Fibroblast of lung (primary cell): ENCODE data around the gene STEEP1. TPM values are rescaled to one million over a fixed set of nuclear protein-coding genes. Genes with fewer than 3 reads are reported as not detected.

Source experiments
- DNase-seq, 2 donors: peaks; one replicate each; pipeline versions ENCODE4 v3.0.0 to v3.0.0-alpha.2; 2010; ENCODE audit warnings: low read depth in 2 of 2
- H2AFZ ChIP-seq: 2 replicates; pipeline ENCODE4 v1.5.1; 2012; ENCODE audit warnings: low read length, control low read depth, inconsistent platforms
- H3K27ac ChIP-seq: 2 replicates; pipeline ENCODE4 v1.5.1; 2011; ENCODE audit warnings: low read length, control low read depth; ENCODE audit not compliant: insufficient read depth
- H3K27me3 ChIP-seq: 2 replicates; pipeline ENCODE4 v1.5.1; 2011; ENCODE audit warnings: mild to moderate bottlenecking, low read length; ENCODE audit not compliant: control insufficient read depth, insufficient read depth
- H3K36me3 ChIP-seq: 2 replicates; pipeline ENCODE4 v1.5.1; 2011; ENCODE audit warnings: low read length; ENCODE audit not compliant: control insufficient read depth, insufficient read depth
- H3K4me1 ChIP-seq: 2 replicates; pipeline ENCODE4 v1.5.1; 2011; ENCODE audit warnings: low read length; ENCODE audit not compliant: control insufficient read depth, insufficient read depth; ENCODE audit errors: extremely low read depth
- H3K4me2 ChIP-seq: 2 replicates; pipeline ENCODE4 v1.5.1; 2011; ENCODE audit warnings: low read length, control low read depth; ENCODE audit not compliant: insufficient read depth; ENCODE audit errors: extremely low read depth
- H3K4me3 ChIP-seq, 4 experiments: fragments of 200-600 bp in 1 of 4; sonication (generic) in 1 of 4; replicated peaks in 1 of 4; 2 replicates each; pipeline ENCODE4 v1.5.1; 2011 to 2016; ENCODE audit warnings: low read length in 4 of 4, low read depth in 3 of 4, mild to moderate bottlenecking in 3 of 4, control low read depth in 2 of 4, inconsistent platforms in 1 of 4, mixed read lengths in 1 of 4; ENCODE audit not compliant: insufficient read depth in 1 of 4; ENCODE audit errors: control extremely low read depth in 1 of 4
- H3K79me2 ChIP-seq: 2 replicates; pipeline ENCODE4 v1.5.1; 2012; ENCODE audit warnings: mild to moderate bottlenecking, low read length, inconsistent platforms; ENCODE audit not compliant: control insufficient read depth, insufficient read depth
- H3K9ac ChIP-seq: 2 replicates; pipeline ENCODE4 v1.5.1; 2011; ENCODE audit warnings: mild to moderate bottlenecking, low read length, control low read depth; ENCODE audit not compliant: insufficient read depth
- H3K9me3 ChIP-seq: 2 replicates; pipeline ENCODE4 v1.5.1; 2012; ENCODE audit warnings: low read depth, low read length; ENCODE audit not compliant: control insufficient read depth, insufficient read depth
- H4K20me1 ChIP-seq: 2 replicates; pipeline ENCODE4 v1.5.1; 2011; ENCODE audit warnings: low read length; ENCODE audit not compliant: control insufficient read depth, insufficient read depth; ENCODE audit errors: extremely low read depth
- EZH2 ChIP-seq: IDR thresholded peaks from 2 replicates; pipeline ENCODE4 v1.5.1; 2012; ENCODE audit warnings: low read length, control low read depth, mild to moderate bottlenecking; ENCODE audit errors: missing control alignments
- polyA plus RNA-seq, 2 donors: library from polyadenylated mRNA; depleted of rRNA in 1 of 2; stranded (reverse) in 1 of 2; unstranded in 1 of 2; fragments of >200 nt; gene quantifications; 2 replicates each; pipeline ENCODE4 v1.2.1, GENCODE V29; 2011 to 2012; ENCODE audit warnings: missing spikeins in 1 of 2
- total RNA-seq: library from RNA; depleted of rRNA; stranded (reverse); fragments of >200 nt; gene quantifications from 2 replicates; pipeline ENCODE4 v1.2.1, GENCODE V29; 2014
- TF ChIP-seq, protein P1 (sequence below), 2 donors: IDR thresholded peaks in 1 of 2; conservative IDR thresholded peaks in 1 of 2; 1 replicate in 1 of 2; 2 replicates in 1 of 2; pipeline ENCODE4 v1.5.1; 2011 to 2012; ENCODE audit warnings: low read length in 2 of 2, control low read depth in 1 of 2, inconsistent platforms in 1 of 2, low read depth in 1 of 2, mild to moderate bottlenecking in 1 of 2

The STEEP1 gene
- total and polyA plus RNA-seq, 2 donors (not counting 1 experiment from before 2014, with no cell fraction given) = 20.3 to 40.8 TPM

DNA sequence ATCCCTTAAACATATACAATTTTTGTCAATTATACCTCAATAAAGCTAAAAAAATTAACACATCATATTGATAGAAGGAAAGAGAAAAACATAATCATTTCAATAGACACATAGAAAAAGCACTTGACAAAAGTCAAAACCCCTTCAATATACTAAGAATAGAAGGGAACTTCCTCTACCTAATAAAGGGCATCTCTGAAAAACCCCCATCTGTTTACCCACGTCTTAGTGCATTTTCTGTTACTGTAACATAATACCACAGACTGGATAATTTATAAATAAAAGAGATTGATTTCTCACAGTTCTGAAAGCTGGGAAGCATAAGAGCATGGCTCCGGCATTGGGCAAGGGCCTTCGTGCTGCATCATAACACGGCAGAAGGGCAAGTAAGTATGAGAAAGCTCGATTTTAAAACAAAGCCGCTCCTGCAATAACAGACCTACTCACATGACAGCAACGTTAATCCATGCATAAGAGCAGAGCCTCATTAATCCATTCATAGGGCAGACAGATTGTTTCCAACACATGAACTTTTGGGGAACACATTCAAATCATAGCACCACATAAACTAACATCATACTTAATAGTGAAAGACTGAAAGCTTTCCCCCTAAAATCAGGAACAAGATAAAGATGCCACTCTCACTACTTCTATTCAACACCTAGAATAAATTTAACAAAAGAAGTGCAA, 15.7 kb downstream of the STEEP1 start:
- Histone ChIP-seq H3K4me3 (no peak overlapping the region), H3K9ac (no peak overlapping the region), H3K36me3 (no peaks in the 10 kb centered on the region), H3K27ac (no peak overlapping the region), H3K4me2 (no peak overlapping the region), H3K27me3 (no peaks in the 10 kb centered on the region), H2AFZ (no peak overlapping the region), H3K9me3 (no peaks in the 10 kb centered on the region), H3K79me2 (no peaks in the 10 kb centered on the region), H3K4me1 (no peaks in the 10 kb centered on the region), H4K20me1 (no peaks in the 10 kb centered on the region)
- TF ChIP-seq, protein P1, sequence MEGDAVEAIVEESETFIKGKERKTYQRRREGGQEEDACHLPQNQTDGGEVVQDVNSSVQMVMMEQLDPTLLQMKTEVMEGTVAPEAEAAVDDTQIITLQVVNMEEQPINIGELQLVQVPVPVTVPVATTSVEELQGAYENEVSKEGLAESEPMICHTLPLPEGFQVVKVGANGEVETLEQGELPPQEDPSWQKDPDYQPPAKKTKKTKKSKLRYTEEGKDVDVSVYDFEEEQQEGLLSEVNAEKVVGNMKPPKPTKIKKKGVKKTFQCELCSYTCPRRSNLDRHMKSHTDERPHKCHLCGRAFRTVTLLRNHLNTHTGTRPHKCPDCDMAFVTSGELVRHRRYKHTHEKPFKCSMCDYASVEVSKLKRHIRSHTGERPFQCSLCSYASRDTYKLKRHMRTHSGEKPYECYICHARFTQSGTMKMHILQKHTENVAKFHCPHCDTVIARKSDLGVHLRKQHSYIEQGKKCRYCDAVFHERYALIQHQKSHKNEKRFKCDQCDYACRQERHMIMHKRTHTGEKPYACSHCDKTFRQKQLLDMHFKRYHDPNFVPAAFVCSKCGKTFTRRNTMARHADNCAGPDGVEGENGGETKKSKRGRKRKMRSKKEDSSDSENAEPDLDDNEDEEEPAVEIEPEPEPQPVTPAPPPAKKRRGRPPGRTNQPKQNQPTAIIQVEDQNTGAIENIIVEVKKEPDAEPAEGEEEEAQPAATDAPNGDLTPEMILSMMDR (conservative IDR thresholded peaks at IDR 0.05 in 1 of 2, IDR thresholded peaks at IDR 0.05 in 1 of 2; ENCODE audit: low read depth in 1 of 2, low read length in 2 of 2) = no peak
- TF ChIP-seq EZH2 = no peak
- DNase-seq = no peak

DNA sequence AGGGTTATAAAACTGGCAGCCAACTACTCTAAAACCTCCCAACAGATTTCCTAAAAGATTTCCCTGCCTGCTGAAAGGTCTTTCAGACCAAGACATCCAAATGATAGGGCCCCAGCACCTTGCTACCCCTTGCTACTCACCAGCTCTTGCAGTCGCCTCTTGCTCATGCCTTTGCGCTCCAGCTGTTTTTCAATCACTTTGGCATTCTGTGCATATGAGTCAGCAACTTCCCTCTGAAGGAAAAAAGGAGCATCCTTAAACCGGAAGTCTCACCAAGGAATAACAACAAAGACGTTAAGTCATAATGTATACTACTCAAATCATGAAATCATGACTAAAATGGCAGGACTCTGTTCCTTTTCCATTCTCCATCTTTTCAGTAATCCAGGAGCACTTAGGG, 24.0 kb downstream of the STEEP1 start:
- Histone ChIP-seq H3K9me3 (no peaks in the 10 kb centered on the region), H4K20me1 (no peaks in the 10 kb centered on the region), H3K36me3 (no peaks in the 10 kb centered on the region), H3K9ac (no peak overlapping the region), H3K4me1 (no peaks in the 10 kb centered on the region), H3K79me2 (no peaks in the 10 kb centered on the region), H3K4me3 (no peak overlapping the region), H3K27me3 (no peaks in the 10 kb centered on the region), H2AFZ (no peak overlapping the region), H3K4me2 (no peak overlapping the region), H3K27ac (peak overlapping the region; percentile 34)
- DNase-seq = peak; percentile 63 to 74
- no peak for TF ChIP-seq EZH2
- TF ChIP-seq, protein P1 (conservative IDR thresholded peaks at IDR 0.05 in 1 of 2, IDR thresholded peaks at IDR 0.05 in 1 of 2; ENCODE audit: low read depth in 1 of 2, low read length in 2 of 2) = no peak

DNA sequence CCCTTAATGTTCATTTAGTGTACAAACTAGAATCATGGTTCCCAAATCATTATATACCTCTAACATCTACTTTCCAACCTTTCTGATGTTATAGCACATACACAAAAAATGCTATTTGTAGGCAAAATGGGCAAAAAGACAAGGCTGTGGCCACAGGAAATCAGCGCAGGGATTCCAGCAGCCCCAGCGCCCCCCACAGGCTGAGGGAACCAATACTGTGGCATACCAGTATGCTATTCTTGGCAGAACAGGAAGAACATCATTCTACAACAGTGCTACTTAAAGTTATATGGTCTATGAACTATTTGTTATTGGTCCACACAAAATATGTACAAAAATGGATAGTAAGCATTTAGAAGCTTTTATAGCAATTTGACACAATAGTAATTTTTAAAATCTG, 25.3 kb downstream of the STEEP1 start:
- no peaks in the 10 kb centered on the region for H3K27me3 ChIP-seq
- no peaks in the 10 kb centered on the region for H3K4me1 ChIP-seq
- no peak for DNase-seq

More for the DNA sequence above, 25.3 kb downstream of the STEEP1 start:
- Histone ChIP-seq H4K20me1 (no peaks in the 10 kb centered on the region), H2AFZ (no peak overlapping the region), H3K27ac (no peak overlapping the region), H3K4me2 (no peak overlapping the region), H3K9ac (no peak overlapping the region), H3K36me3 (no peaks in the 10 kb centered on the region), H3K9me3 (no peaks in the 10 kb centered on the region), H3K4me3 (no peak overlapping the region), H3K79me2 (no peaks in the 10 kb centered on the region)
- TF ChIP-seq, protein P1 (conservative IDR thresholded peaks at IDR 0.05 in 1 of 2, IDR thresholded peaks at IDR 0.05 in 1 of 2; ENCODE audit: low read depth in 1 of 2, low read length in 2 of 2) = no peak
- TF ChIP-seq EZH2 = no peak
